Liver (tissue), 3 donors: ENCODE measurements around the gene BLTP3A.
A peak's percentile ranks its signal among the peaks of the same experiment; 100 is the strongest.

Experiments
- GABPA ChIP-seq, 2 donors: IDR thresholded peaks in 1 of 2; conservative IDR thresholded peaks in 1 of 2; 2 replicates each; pipeline ENCODE4 v1.6.1; 2016; ENCODE audit warnings: antibody characterized with exemption in 2 of 2, mild to moderate bottlenecking in 1 of 2, moderate library complexity in 1 of 2
- HNF4A ChIP-seq, 2 donors: conservative IDR thresholded peaks; 2 replicates each; pipeline ENCODE4 v1.6.1; 2016; ENCODE audit warnings: antibody characterized with exemption in 2 of 2, mild to moderate bottlenecking in 2 of 2
- JUND ChIP-seq, 2 donors: IDR thresholded peaks; 2 replicates each; pipeline ENCODE4 v1.6.1; 2016; ENCODE audit warnings: antibody characterized with exemption in 2 of 2
- RAD21 ChIP-seq, 2 donors: IDR thresholded peaks; 2 replicates each; pipeline ENCODE4 v1.6.1; 2016; ENCODE audit warnings: antibody characterized with exemption in 2 of 2, mild to moderate bottlenecking in 2 of 2
- RXRA ChIP-seq, 2 donors: IDR thresholded peaks; 2 replicates each; pipeline ENCODE4 v1.6.1; 2017 to 2018; ENCODE audit warnings: antibody characterized with exemption in 2 of 2, mild to moderate bottlenecking in 1 of 2
- YY1 ChIP-seq: IDR thresholded peaks from 2 replicates; pipeline ENCODE4 v1.6.1; 2016; ENCODE audit warnings: antibody characterized with exemption, mild to moderate bottlenecking
- TF ChIP-seq, protein P1 (sequence below): fragments of 150-350 bp; IDR thresholded peaks from 2 replicates; pipeline ENCODE4 v1.5.1; 2017; ENCODE audit warnings: improper control_type of control experiment, low read depth, low read length; ENCODE audit not compliant: missing input control
- TF ChIP-seq, protein P2 (sequence below): IDR thresholded peaks from 2 replicates; pipeline ENCODE4 v1.6.1; 2016; ENCODE audit warnings: antibody characterized with exemption
- donor health status: healthy.
- donor health status: healthy.

DNA sequence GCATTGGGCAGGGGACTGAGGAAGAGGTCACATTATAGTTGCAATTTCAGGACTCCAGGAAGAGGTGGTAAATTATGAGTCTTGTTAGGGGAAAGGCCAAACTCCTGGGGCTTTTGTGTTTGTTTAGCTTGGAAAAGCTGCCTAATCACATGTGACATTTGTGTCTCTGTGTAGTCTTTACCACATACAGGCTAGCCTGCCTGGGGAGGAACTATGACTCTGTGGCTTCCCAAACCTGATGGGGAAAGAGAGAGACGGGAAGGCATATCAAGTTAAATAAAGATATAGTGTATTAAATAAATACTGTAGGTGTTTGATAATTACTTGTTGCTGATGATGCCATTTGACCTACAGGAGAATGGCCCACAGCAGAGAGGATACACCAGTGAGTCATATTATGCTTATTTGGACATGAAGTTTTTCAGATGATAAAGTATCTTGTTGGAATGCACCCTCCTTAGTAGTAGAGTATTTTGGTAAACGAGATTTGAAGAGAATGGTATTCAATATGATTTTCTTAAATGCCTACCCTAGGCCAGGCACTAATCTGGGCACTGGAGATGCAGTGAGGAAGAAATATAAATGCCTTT, 4.0 kb downstream of the BLTP3A start:
- TF ChIP-seq JUND (IDR thresholded peaks at IDR 0.05) (no peak), YY1 (no peak), GABPA (IDR thresholded peaks at IDR 0.05 in 1 of 2, conservative IDR thresholded peaks at IDR 0.05 in 1 of 2) (no peak), RAD21 (IDR thresholded peaks at IDR 0.05) (no peak), HNF4A (conservative IDR thresholded peaks at IDR 0.05) (peak in 1 of 2 donors; percentile 20), RXRA (IDR thresholded peaks at IDR 0.05) (peak in 1 of 2 donors; percentile 32)
- TF ChIP-seq, protein P1, sequence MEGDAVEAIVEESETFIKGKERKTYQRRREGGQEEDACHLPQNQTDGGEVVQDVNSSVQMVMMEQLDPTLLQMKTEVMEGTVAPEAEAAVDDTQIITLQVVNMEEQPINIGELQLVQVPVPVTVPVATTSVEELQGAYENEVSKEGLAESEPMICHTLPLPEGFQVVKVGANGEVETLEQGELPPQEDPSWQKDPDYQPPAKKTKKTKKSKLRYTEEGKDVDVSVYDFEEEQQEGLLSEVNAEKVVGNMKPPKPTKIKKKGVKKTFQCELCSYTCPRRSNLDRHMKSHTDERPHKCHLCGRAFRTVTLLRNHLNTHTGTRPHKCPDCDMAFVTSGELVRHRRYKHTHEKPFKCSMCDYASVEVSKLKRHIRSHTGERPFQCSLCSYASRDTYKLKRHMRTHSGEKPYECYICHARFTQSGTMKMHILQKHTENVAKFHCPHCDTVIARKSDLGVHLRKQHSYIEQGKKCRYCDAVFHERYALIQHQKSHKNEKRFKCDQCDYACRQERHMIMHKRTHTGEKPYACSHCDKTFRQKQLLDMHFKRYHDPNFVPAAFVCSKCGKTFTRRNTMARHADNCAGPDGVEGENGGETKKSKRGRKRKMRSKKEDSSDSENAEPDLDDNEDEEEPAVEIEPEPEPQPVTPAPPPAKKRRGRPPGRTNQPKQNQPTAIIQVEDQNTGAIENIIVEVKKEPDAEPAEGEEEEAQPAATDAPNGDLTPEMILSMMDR: no peak
- TF ChIP-seq, protein P2, sequence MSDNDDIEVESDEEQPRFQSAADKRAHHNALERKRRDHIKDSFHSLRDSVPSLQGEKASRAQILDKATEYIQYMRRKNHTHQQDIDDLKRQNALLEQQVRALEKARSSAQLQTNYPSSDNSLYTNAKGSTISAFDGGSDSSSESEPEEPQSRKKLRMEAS: peak; percentile 11
